Bronchial epithelial cell (primary cell): ENCODE measurements around the gene TPSD1. TPM values are rescaled to one million over a fixed set of nuclear protein-coding genes. Genes with fewer than 3 reads are reported as not detected.

Experiments used
- DNase-seq: peaks from one replicate; pipeline ENCODE4 v3.0.0-alpha.2; 2010; ENCODE audit warnings: low read depth
- FAIRE-seq: peaks from 2 replicates; lab custom pipeline; 2011; peaks lifted over from hg19 to GRCh38; lab: Jason Lieb, UNC
- H3K27me3 ChIP-seq: 2 replicates; pipeline ENCODE4 v1.5.1; 2011; ENCODE audit warnings: low read length; ENCODE audit not compliant: control insufficient read depth, insufficient read depth
- H3K36me3 ChIP-seq: 2 replicates; pipeline ENCODE4 v1.5.1; 2011; ENCODE audit warnings: low read length; ENCODE audit not compliant: control insufficient read depth, insufficient read depth
- H3K4me3 ChIP-seq: 2 replicates; pipeline ENCODE4 v1.5.1; 2011; ENCODE audit warnings: mild to moderate bottlenecking, low read depth, low read length, control low read depth
- CTCF ChIP-seq: IDR thresholded peaks from 2 replicates; pipeline ENCODE4 v1.5.1; 2011; ENCODE audit warnings: mild to moderate bottlenecking, moderate library complexity, low read length, control low read depth, inconsistent platforms; ENCODE audit not compliant: insufficient read depth, severe bottlenecking
- total RNA-seq: library from RNA; depleted of rRNA; stranded (reverse); fragments of >200 nt; gene quantifications from 2 replicates; pipeline ENCODE4 v1.2.1, GENCODE V29; 2014

Gene TPSD1
- total RNA-seq, 1 donor from 2014 or later = not detected

- TF ChIP-seq CTCF = no peak
- Histone ChIP-seq H3K36me3 (no peaks in the 10 kb centered on the region), H3K4me3 (no peak overlapping the region), H3K27me3 (no peaks in the 10 kb centered on the region)
- FAIRE-seq = no peak
- DNase-seq = no peak
These were observed 44.2 kb upstream of the TPSD1 start for GRCh38 chr16:1211451-1212268.

DNA sequence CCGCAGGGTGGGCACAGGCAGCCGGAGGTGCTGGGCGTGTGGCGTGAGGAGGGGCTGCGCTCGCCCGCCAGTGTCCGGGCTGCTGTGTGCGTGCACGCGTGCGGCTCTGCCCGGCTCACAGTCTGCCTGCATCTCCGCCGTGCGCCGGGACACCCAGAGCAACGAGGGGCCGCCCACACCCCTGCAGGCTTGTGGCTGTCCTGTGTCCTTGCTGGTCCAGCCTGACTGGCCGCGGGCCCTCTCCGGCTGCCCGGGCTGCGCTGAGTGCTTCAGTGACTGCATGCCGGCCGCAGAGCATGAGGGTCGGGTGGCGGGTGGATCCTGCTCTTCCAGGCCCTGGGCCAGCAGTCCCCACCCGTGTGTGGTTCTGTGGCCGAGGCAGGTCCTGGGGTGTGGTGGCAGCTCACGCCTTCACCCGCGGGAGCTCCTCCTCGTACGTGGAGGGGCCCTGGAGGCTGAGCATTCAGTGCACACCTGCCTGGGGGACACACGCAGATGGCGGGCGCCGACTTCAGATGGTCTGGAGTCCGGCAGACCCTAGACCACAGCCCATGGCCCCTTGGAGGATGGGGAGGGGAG, 43.2 kb upstream of the TPSD1 start:
- no peak for FAIRE-seq
- no peaks in the 10 kb centered on the region for H3K36me3 ChIP-seq
- no peaks in the 10 kb centered on the region for H3K27me3 ChIP-seq
- no peak overlapping the region for H3K4me3 ChIP-seq
- TF ChIP-seq CTCF = no peak
- no peak for DNase-seq

GRCh38 chr16:1213231-1213630, 42.6 kb upstream of the TPSD1 start:
- no peak for FAIRE-seq
- TF ChIP-seq CTCF = no peak
- H3K27me3 ChIP-seq = no peaks in the 10 kb centered on the region
- H3K4me3 ChIP-seq = no peak overlapping the region
- no peaks in the 10 kb centered on the region for H3K36me3 ChIP-seq
- no peak for DNase-seq

GRCh38 chr16:1213796-1214372, 42.0 kb upstream of the TPSD1 start:
- H3K4me3 ChIP-seq = no peak overlapping the region
- no peak for TF ChIP-seq CTCF
- H3K36me3 ChIP-seq = no peaks in the 10 kb centered on the region
- H3K27me3 ChIP-seq = no peaks in the 10 kb centered on the region
- DNase-seq (no peak), FAIRE-seq (no peak)

DNA sequence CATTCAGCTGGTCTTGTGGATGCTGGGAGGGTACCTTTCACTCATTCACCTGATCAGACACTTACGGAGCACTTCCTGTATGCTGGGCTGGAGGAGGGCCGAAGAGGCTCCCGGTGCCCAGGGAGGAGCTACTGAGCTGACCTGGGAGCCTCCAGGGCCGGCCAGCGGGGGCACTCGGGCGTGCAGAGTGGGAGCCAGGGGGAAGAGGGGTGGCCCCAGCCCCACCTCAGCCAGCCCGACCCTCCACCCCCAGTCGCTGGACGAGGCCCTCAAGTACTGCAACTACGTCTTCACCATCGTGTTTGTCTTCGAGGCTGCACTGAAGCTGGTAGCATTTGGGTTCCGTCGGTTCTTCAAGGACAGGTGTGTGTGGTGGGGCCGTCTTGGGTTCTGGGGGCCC, 41.1 kb upstream of the TPSD1 start:
- Histone ChIP-seq H3K36me3 (no peaks in the 10 kb centered on the region), H3K27me3 (no peaks in the 10 kb centered on the region), H3K4me3 (no peak overlapping the region)
- DNase-seq (no peak), FAIRE-seq (no peak)
- no peak for TF ChIP-seq CTCF
